PC-9 (cell line): Measurements from ENCODE around the gene HEG1. TPM values are rescaled to one million over a fixed set of nuclear protein-coding genes. Genes with fewer than 3 reads are reported as not detected.

ENCODE experiments used
- BruUV-seq: library from RNA; stranded (reverse); fragments of 400-500 nt; replicated peaks from 2 replicates; lab custom pipeline; 2021; lab: Mats Ljungman, UMichigan
- CTCF ChIA-PET: fragments of 300-600 bp; sonication (Branson Sonifier 250); formaldehyde crosslinking; loops from one replicate; lab custom pipeline; 2022; ENCODE audit warnings: antibody characterized with exemption; lab: Charles Lee
- POLR2A ChIA-PET: fragments of 300-600 bp; sonication (Branson Sonifier 250); formaldehyde crosslinking; loops from one replicate; lab custom pipeline; 2022; ENCODE audit warnings: antibody characterized with exemption; ENCODE audit not compliant: unreplicated experiment; lab: Charles Lee
- DNase-seq, 2 experiments: peaks; one replicate each; pipeline versions ENCODE4 v3.0.0 to v3.0.0-alpha.2; 2015 to 2022; ENCODE audit warnings: mixed read lengths in 1 of 2
- H2AFZ ChIP-seq: fragments of 200-600 bp; sonication (generic); 2 replicates; pipeline ENCODE4 v1.8.1; 2017; ENCODE audit warnings: antibody characterized with exemption
- H3F3A ChIP-seq: fragments of 200-600 bp; sonication (generic); 2 replicates; pipeline ENCODE4 v1.8.1; 2017; ENCODE audit warnings: antibody characterized with exemption, mild to moderate bottlenecking, low read depth; ENCODE audit not compliant: insufficient read depth
- H3K27ac ChIP-seq: fragments of 200-600 bp; sonication (generic); 2 replicates; pipeline ENCODE4 v1.6.1; 2016; ENCODE audit warnings: mixed run types
- H3K27me3 ChIP-seq: fragments of 200-600 bp; sonication (generic); 2 replicates; pipeline ENCODE4 v1.6.1; 2016; ENCODE audit warnings: low read depth, mixed run types; ENCODE audit not compliant: insufficient read depth
- H3K36me3 ChIP-seq: fragments of 200-600 bp; sonication (generic); 2 replicates; pipeline ENCODE4 v1.6.1; 2016; ENCODE audit warnings: low read depth, mixed run types
- H3K4me1 ChIP-seq: fragments of 200-600 bp; sonication (generic); replicated peaks from 2 replicates; pipeline ENCODE4 v1.6.1; 2016; ENCODE audit warnings: mixed run types; ENCODE audit not compliant: insufficient read depth
- H3K4me2 ChIP-seq: fragments of 200-600 bp; sonication (generic); 2 replicates; pipeline ENCODE4 v1.6.1; 2017; ENCODE audit warnings: mixed run types
- H3K4me3 ChIP-seq: fragments of 200-600 bp; sonication (generic); 2 replicates; pipeline ENCODE4 v1.6.1; 2016; ENCODE audit warnings: mixed run types
- H3K79me2 ChIP-seq: fragments of 200-600 bp; sonication (generic); 2 replicates; pipeline ENCODE4 v1.6.1; 2017; ENCODE audit warnings: low read depth, mixed run types
- H3K9me2 ChIP-seq: fragments of 200-600 bp; sonication (generic); 2 replicates; pipeline ENCODE4 v1.8.1; 2017; ENCODE audit warnings: mild to moderate bottlenecking; ENCODE audit not compliant: insufficient read depth
- H3K9me3 ChIP-seq: fragments of 200-600 bp; sonication (generic); 2 replicates; pipeline ENCODE4 v1.8.1; 2016; ENCODE audit warnings: low read depth; ENCODE audit not compliant: insufficient read depth
- H4K20me1 ChIP-seq: fragments of 200-600 bp; sonication (generic); 2 replicates; pipeline ENCODE4 v1.8.1; 2017; ENCODE audit not compliant: insufficient read depth
- CTCF ChIP-seq: fragments of 200-600 bp; sonication (generic); conservative IDR thresholded peaks from 2 replicates; pipeline ENCODE4 v1.6.1; 2017; ENCODE audit warnings: mixed run types, antibody characterized with exemption, mild to moderate bottlenecking, moderate library complexity
- EZH2 ChIP-seq: fragments of 200-600 bp; sonication (generic); IDR thresholded peaks from 2 replicates; pipeline ENCODE4 v1.8.0; 2017; ENCODE audit warnings: antibody characterized with exemption, low read depth
- intact Hi-C: fragments of 100-400 bp; cut with micrococcal nuclease; formaldehyde crosslinking; loops from one replicate; pipeline ENCODE4 v1.10.0; 2022; ENCODE audit not compliant: unreplicated experiment
- total RNA-seq: library from RNA; stranded (reverse); gene quantifications from 2 replicates; pipeline ENCODE4 v1.2.3, GENCODE V29; 2021

The HEG1 gene
- total RNA-seq, 1 experiment from 2014 or later, result 33.5 TPM

- ChIA-PET CTCF (interaction anchor here (0.7 kb wide), 1 partner anchor 532 kb away, joined by 3 read pairs; no protein-coding TSS in a partner anchor), POLR2A (no interaction called here)
- Histone ChIP-seq H3F3A (no peaks in the 10 kb centered on the region), H3K4me3 (no peak overlapping the region), H3K79me2 (no peaks in the 10 kb centered on the region), H2AFZ (no peak overlapping the region), H3K36me3 (no peaks in the 10 kb centered on the region), H3K9me3 (no peaks in the 10 kb centered on the region), H4K20me1 (no peaks in the 10 kb centered on the region), H3K4me1 (no peaks in the 10 kb centered on the region), H3K9me2 (no peaks in the 10 kb centered on the region), H3K4me2 (no peak overlapping the region), H3K27ac (no peak overlapping the region), H3K27me3 (no peaks in the 10 kb centered on the region)
- TF ChIP-seq EZH2, result no peak
- no peak for TF ChIP-seq CTCF
- intact Hi-C loops, result loop anchor here (1.0 to 2.0 kb wide), 3 partner anchors 511 to 658 kb away; no protein-coding TSS in a partner anchor
- DNase-seq, result no peak
- no TSS peak for BruUV-seq
Observed at GRCh38 chr3:124927574-124928045, 128.2 kb downstream of the HEG1 start.

GRCh38 chr3:124926426-124927101 lies 129.2 kb downstream of the HEG1 start:
- H4K20me1 ChIP-seq, result no peaks in the 10 kb centered on the region
- ChIA-PET CTCF (no interaction called here), POLR2A (no interaction called here)
- H2AFZ ChIP-seq, result no peak overlapping the region
- no TSS peak for BruUV-seq
- intact Hi-C loops, result loop anchor here (1.0 kb wide), 1 partner anchor 656 kb away; no protein-coding TSS in a partner anchor
- no peak for DNase-seq
- no peaks in the 10 kb centered on the region for H3K36me3 ChIP-seq
- H3K9me3 ChIP-seq, result no peaks in the 10 kb centered on the region
- H3F3A ChIP-seq, result no peaks in the 10 kb centered on the region
- H3K4me3 ChIP-seq, result no peak overlapping the region
- no peaks in the 10 kb centered on the region for H3K79me2 ChIP-seq
- H3K4me1 ChIP-seq, result no peaks in the 10 kb centered on the region
- no peak for TF ChIP-seq EZH2
- no peaks in the 10 kb centered on the region for H3K9me2 ChIP-seq
- H3K27ac ChIP-seq, result no peak overlapping the region
- H3K27me3 ChIP-seq, result no peaks in the 10 kb centered on the region
- H3K4me2 ChIP-seq, result no peak overlapping the region

- no peak overlapping the region for H3K4me2 ChIP-seq
- no peak overlapping the region for H3K4me3 ChIP-seq
- intact Hi-C loops, result no loop called here
- no peaks in the 10 kb centered on the region for H4K20me1 ChIP-seq
- no peaks in the 10 kb centered on the region for H3F3A ChIP-seq
- CTCF ChIA-PET, result no interaction called here
- H3K4me1 ChIP-seq, result no peaks in the 10 kb centered on the region
- BruUV-seq, result no TSS peak
- H2AFZ ChIP-seq, result no peak overlapping the region
- H3K27ac ChIP-seq, result no peak overlapping the region
- DNase-seq, result no peak
- H3K9me2 ChIP-seq, result no peaks in the 10 kb centered on the region
- H3K9me3 ChIP-seq, result no peaks in the 10 kb centered on the region
- POLR2A ChIA-PET, result no interaction called here
- TF ChIP-seq CTCF, result no peak
- H3K27me3 ChIP-seq, result no peaks in the 10 kb centered on the region
- H3K36me3 ChIP-seq, result no peaks in the 10 kb centered on the region
- H3K79me2 ChIP-seq, result no peaks in the 10 kb centered on the region
Observed at GRCh38 chr3:124924741-124925140, 131.1 kb downstream of the HEG1 start.
